NCI-H2081 treated with DMSO at 0.1 percent for 48 hours (cell line): ENCODE data around the gene ZNF277.
"Not testable (repeated sequence)": the region's sequence is repeated elsewhere in the genome, so short reads cannot be mapped to it uniquely, and the experiment has no call there.

Source experiments
- DNase-seq: peaks from one replicate; lab custom pipeline; 2025; lab: John Stamatoyannopoulos, UW

Gene ZNF277

DNA sequence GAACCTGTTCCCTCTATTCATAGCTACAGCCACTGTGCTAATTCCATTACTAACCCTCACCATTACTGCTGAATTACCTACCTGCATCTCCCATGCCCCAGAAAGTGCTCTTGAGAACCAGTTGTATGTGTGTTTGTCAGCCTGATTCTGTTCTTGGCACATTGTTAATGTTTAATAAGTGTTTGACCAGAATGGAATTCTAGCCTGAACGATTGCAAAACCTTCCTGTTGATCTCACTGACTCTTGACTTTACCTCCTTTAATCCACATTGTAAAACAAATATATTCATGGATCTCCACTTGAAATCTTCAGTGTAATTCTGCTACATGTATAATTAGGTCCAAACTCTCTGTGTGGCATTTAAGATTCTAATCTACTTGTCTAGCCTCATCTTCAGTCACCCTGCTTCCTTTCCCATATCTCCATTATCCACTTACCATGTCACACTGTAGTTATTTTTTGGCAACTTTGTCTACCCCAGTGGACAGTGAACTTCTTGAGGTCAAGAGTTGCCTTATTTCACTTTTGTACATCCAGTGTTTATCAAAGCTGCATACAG lies 4.9 kb downstream of the ZNF277 start:
- DNase-seq = no peak

DNA sequence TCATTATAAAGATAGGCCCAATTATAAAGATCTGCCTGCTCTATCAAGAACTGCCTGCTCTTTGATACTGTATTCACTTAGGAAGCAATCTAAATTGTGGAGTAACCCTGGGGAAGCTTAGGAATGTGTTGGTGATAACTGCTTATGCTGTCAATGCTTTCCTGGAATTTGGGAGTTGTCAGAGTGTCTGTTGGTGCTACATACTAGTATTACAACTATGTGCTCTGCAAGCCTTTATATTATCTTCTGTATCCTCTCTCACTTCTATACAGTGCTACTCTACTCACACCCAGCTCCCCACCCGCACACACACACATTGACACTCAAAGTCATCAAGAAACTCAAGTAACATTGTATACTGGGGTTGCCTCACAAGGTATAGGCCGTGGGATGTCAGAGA lies 6.1 kb downstream of the ZNF277 start:
- no peak for DNase-seq

DNA sequence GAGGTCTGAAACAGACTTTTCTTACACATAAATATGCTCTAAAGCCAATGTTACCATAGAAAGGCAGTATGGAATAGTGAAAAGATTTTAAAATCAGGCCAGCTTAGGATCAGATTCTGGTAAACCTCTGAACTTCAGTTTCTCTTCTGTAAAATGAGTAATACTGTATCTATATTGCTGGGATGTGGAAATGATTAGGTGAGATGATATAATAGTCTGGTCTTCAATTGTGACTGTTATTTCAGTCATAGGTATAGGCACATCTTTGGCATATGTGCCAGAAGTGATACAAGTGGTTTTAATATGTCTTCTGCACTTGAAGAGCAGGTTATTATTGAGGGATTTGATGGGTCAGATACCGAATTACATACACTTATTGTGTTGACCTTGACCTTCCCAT lies 7.2 kb downstream of the ZNF277 start:
- no peak for DNase-seq

- DNase-seq = no peak
These were observed 7.8 kb downstream of the ZNF277 start for GRCh38 chr7:112214268-112214667.

GRCh38 chr7:112214883-112215282 lies 8.4 kb downstream of the ZNF277 start:
- DNase-seq = no peak

- DNase-seq = no peak
These were observed 9.3 kb downstream of the ZNF277 start for GRCh38 chr7:112215787-112216186.

DNA sequence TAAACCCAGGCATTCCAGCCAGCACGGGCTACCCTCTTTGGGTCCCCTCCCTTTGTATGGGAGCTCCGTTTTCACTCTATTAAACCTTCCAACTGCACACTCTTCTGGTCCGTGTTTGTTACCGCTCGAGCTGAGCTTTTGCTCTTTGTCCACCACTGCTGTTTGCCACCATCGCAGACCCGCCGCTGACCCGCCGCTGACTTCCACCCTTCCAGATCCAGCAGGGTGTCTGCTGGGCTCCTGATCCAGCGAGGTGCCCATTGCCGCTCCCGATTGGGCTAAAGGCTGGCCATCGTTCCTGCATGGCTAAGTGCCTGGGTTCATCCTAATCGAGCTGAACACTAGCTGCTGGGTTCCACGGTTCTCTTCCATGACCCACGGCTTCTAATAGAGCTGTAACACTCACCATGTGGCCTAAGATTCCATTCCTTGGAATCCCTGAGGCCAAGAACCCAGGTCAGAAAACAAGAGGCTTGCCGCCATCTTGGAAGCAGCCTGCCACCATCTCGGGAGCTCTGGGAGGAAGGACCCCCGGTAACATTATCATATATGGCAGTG lies 14.5 kb downstream of the ZNF277 start:
- DNase-seq = no peak

- DNase-seq = no peak
These were observed 16.8 kb downstream of the ZNF277 start for GRCh38 chr7:112223310-112223709.

DNA sequence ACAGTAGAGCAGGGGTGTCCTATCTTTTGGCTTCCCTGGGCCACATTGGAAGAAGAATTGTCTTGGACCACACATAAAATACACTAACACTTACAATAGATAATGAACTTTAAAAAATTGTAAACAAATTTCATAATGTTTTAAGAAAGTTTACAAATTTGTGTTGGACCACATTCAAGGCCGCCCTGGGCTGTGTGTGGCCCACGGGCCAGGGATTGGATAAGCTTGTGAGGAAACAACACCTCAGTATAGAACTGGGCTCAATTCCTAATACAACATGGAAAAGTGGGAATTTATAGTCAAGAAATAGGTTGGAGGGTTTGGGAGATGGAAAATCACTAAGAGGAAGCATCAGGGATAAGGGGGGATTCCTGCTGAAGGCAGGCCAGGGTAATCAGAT lies 17.7 kb downstream of the ZNF277 start:
- no peak for DNase-seq

DNA sequence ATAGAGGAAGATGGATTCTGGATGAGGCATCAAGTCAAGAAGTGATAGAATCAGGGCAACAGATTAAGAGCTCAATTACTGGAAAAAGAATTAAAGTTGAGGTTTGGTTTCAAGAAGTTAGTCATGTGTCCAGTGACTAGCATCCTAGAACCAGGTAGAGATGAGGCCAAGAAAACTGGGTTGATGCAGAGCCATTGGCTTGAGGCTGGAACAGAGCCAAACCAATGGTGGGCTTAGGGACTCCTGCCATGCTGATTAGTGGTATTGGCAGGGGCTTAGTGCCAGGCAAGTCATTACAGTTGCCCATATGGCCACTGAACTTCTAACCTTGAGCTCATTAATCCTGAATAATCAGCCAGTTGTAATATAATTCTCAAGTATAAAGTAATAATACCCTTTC lies 18.5 kb downstream of the ZNF277 start:
- no peak for DNase-seq

DNA sequence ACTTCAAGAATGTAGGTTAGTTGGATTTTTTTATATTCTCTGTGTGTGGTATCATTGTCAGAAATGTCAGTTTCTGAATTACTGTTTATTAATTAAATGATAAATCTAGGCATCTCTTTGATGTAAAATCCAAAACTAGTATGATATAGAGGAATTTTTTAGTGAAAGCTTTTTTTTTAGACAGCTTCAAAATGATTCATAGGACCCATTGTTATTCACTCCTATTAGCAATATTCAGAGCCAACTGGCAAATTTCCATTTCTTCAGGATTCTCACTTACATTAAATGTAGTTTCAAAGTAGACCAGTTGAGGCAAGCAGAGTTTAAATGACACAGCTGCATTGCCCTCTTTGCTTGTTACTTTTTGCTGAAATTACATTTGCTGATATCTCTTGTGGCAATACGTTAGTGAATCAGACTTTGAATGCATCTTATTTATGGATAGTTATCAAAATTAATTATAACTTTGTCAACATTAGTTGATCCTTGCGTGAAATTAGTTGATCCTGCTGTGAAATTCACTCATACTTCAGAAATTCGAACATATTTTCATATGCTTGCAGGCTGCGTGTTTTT lies 20.3 kb downstream of the ZNF277 start:
- DNase-seq = no peak

GRCh38 chr7:112228632-112229031 lies 22.1 kb downstream of the ZNF277 start:
- no peak for DNase-seq

- no peak for DNase-seq
These were observed 25.9 kb downstream of the ZNF277 start for GRCh38 chr7:112232212-112232978.

DNA sequence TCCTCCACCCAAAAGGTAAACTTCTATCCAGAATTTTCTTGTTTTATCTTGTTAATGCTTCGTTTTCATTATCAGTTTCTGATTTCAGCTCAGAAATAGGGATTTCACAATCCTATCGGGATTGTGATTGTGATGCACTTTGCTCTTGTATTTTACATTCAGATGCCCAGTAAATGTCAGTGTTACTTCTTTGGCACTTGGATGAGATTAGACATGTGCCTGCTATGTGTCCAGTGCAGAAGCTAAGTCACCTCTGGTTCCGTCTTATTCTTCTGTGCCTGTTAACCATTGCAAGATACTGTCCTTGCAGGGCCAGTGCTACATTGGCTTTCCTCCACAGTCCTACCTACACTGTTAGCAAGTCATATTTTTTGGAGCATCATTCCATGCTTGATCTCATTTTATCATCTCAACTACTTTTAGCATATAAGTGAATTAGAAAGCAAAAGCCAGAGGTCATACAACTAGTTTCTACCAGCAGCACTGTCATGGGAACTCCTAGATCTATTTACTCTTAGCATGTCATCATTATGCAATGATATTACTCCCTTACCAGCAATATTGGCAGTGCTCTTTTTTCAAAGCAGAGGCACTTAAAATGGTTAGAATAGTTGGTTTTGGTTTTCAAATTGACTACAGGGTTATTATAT lies 26.7 kb downstream of the ZNF277 start:
- no peak for DNase-seq

DNA sequence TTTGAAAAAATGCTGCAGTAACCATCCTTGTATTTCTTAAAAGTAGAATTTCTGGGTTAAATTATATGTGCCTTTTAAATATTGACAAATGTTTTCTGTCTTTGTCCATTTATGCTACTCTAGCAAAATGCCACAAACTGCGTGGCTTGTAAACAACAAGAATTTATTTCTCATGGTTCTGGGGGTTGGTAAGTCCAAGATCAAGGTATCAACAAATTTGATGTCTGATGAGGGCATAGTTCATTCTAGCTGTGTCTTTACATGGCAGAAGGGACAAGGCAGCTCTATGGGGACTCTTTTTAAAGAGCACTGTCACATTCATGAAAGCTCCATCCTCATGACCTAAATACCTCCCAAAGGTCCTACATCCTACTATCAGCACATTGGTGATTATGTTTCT lies 27.7 kb downstream of the ZNF277 start:
- DNase-seq = no peak

- DNase-seq = no peak
These were observed 30.1 kb downstream of the ZNF277 start for GRCh38 chr7:112236597-112236996.

GRCh38 chr7:112238330-112238729 lies 31.8 kb downstream of the ZNF277 start:
- DNase-seq = no peak

- no peak for DNase-seq
These were observed 32.5 kb downstream of the ZNF277 start for GRCh38 chr7:112238852-112239610.

- no peak for DNase-seq
These were observed 42.1 kb downstream of the ZNF277 start for GRCh38 chr7:112248598-112248997.

DNA sequence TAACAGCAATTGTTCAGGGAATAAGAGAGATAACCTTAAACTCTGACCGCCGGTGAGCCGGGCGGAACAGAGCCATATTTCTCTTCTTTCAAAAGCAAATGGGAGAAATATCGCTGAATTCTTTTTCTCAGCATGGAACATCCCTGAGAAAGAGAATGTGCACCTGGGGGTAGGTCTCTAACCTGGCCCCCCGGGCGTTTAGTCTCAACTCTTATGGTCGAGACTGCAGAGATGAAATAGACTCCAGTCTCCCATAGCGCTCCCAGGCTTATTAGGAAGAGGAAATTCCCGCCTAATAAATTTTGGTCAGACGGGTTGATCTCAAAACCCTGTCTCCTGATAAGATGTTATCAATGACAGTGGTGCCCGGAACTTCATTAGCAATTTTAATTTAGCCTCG lies 43.5 kb downstream of the ZNF277 start:
- DNase-seq = not testable (repeated sequence)

DNA sequence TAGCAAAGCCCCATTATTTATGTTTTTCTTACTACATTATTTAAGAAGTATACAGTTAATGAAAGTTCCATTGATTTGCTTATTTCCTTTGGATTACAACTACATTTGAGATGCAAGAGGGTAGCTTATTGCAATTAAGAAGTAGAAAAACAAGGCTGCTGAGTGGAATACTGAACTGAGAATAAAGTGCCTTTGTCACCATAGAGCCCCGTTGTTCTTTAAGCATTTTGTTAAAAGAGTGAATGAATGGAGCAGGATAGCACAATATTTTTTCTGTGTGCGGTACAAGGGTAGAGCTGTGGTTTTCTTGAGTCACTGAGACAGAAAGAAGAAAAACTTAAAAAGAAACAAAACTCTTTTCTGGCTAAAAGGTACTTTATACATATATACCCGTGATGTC lies 45.6 kb downstream of the ZNF277 start:
- no peak for DNase-seq

DNA sequence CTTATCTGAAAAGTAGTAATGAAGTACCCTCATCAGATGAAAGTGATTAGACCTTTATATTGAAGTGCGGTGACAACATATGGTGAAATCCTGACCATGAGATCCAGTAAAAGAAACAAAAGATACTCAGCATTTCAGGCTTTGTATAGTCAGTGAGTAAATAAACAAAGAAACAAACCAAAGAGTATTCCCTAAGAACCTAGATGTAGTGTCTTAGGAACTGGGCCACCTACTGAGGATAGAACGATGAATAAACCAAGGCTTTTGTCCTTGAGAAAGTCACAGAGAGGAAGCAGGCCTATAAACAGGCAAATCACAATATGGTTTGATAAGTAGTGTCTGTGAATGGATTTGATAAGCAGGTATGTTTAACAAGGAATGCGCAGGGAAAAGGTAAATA lies 46.2 kb downstream of the ZNF277 start:
- no peak for DNase-seq
